GM19239 (cell line): ENCODE results near the gene TFAP2B.

Experiments used
- DNase-seq: peaks from one replicate; pipeline ENCODE4 v3.0.0; 2011; ENCODE audit warnings: low spot score; ENCODE audit not compliant: insufficient read length
- FAIRE-seq: peaks from 2 replicates; lab custom pipeline; 2011; peaks lifted over from hg19 to GRCh38; lab: Jason Lieb, UNC

TFAP2B gene

GRCh38 chr6:50818673-50819072 is at the start of gene TFAP2B:
TFAP2B (plus strand) TSS chr6:50818871; CDS start chr6:50818892, 21 bp downstream.
- DNase-seq: no peak
- no peak for FAIRE-seq

GRCh38 chr6:50778696-50779095 is 40.0 kb upstream of the TFAP2B start:
- DNase-seq: no peak

DNA sequence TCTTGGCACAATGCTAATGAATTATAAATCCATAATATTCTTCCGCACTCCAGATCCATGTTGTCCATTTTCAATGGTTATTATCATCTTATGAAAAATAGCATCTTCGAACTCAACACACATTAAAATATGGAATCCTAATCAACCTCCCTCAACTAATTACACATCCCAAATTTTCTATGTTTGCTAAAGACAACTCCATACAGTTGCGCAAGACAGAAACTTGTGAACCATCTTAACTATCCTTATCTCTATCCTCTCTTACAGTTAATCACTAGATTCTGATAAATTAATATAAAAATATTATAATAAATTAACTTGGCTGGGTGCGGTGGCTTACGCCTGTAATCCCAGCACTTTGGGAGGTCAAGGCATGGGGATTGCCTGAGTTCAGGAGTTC is 38.3 kb upstream of the TFAP2B start:
- DNase-seq (no peak), FAIRE-seq (no peak)

More at GRCh38 chr6:50778696-50779095, 40.0 kb upstream of the TFAP2B start:
- no peak for FAIRE-seq

DNA sequence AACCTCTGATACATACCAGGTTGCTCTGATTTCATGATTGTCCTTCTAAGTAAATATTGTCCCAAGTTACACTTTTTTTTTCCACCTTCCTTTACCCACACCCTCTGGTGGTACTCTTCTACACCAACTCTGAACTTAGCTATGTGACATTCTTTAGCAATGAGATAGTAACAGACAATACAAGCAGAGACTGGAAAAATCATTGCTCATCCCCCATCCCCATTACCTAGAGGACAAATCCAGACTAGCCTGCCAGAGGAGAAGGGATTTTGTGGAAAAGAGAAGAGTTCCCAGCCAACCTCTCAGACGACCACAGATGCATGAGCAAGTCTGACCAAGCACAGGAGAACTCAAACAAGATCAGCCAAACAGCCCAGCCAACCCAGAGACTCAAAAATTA is 32.8 kb upstream of the TFAP2B start:
- DNase-seq (no peak), FAIRE-seq (no peak)

GRCh38 chr6:50791900-50792508 is 26.7 kb upstream of the TFAP2B start:
- DNase-seq (peak; percentile 12), FAIRE-seq (peak; percentile 76)

DNA sequence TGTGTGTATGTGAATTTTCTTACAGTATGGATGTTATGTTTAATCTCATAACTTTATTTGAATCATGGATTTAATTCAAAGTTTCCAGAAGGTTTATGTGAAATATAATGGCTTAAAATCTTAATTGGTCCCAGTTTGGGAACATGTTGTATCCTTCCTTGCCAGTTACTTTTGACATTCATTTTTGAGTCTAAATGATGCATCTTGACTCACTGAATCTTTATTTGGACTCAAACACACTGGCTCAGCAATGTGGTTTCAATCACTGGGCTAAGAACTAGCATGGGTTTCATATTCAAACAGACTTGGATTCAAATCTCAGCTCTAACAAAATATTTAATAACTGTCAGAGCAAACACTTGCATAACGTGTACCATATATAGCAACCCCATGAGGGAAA is 25.9 kb upstream of the TFAP2B start:
- no peak for FAIRE-seq
- no peak for DNase-seq

DNA sequence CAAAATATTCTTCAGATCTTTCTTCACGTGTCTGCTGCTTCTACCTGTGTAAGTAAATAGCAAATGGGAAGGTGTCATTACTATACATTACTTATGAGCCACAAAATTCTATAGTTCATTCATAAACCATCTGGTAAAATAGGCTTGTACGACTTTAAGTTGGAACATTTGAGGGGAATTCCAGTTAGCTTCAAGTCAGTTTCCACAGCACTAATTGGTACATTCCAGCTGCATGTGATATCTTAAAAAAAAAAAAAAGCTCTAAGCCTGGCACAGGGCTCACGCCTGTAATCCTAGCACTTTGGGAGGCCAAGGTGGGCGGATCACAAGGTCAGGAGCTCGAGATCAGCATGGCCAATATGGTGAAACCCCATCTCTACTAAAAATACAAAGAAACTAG is 23.1 kb upstream of the TFAP2B start:
- FAIRE-seq (no peak), DNase-seq (no peak)

- FAIRE-seq: no peak
- no peak for DNase-seq
These were observed 14.4 kb upstream of the TFAP2B start for GRCh38 chr6:50804283-50804682.

DNA sequence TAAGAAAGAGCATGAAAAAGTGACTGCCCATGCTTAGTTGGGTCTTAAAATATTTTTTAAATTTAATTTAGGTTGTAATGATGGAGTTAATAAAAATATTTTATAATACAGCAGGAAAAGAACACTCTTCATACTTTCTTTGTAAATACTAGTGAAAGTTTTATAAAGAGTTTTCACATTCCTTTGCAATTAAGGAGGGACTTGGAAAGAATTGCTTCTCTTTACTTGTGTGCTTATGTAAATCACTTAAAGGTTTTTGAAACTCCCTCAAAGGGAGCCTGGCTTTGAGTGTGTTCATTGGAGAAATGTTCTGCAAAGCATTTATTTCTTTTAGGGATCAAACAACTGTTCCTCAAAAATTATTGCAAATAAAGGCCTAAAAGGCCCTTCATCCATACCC is 11.6 kb upstream of the TFAP2B start:
- FAIRE-seq (no peak), DNase-seq (no peak)

DNA sequence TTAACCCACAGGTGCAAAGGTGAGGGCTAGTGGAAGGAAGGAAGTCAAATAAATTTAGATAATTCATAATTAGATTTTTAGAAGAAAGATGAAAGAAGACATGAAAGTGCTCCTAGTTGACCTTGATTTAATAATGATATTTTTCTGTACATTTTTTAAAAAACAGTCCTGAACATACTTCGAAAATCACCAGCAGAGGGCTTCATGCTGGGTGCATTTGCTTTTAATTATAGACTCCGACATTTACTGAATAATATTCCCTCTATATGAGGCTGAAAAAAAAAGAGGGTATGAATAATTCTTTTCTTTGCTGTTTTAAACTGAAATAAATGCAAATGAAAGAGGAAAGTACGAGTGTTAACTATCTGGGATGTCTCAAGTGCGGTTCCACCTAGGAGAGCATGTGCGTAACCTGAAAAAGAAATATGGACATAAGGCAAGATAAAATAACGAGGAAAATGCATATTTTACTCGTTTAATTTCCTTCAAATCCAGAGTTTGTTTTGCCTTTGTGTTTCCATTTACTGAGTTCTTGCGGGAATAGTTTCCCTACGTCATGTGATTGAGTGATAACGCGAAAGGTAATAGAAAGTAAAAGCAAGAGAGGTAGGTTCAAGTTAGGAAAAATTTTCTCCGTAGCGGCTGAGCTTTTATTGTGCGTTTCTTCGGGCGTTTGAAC is 3.1 kb upstream of the TFAP2B start:
- no peak for FAIRE-seq
- DNase-seq: no peak

DNA sequence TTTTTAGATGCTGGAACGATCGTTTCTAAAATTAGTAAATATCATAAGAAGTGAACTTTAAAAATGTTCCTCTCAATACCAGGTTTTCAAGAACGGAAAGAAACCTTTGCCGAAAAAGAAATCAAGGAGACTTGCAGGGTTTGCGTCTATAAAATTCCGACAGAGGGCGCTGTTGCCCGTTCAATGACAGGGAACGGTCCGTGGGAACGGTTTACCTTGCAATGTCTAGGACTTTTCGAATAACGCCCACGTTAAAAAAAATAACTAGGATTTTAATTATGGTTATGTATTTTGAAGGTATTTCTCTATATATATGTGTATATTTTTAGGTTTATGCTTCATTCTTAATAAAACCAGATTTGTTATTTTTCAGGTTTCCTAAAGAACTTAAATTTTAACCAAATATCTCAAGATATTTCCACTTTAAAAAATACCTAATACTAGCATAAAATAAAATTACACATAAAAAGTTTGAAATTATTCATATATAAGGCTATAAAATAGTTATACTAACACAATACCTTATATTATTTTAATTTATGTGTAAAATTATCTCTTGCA is 2.5 kb upstream of the TFAP2B start:
- FAIRE-seq: peak; percentile 93
- peak; percentile 54 for DNase-seq

DNA sequence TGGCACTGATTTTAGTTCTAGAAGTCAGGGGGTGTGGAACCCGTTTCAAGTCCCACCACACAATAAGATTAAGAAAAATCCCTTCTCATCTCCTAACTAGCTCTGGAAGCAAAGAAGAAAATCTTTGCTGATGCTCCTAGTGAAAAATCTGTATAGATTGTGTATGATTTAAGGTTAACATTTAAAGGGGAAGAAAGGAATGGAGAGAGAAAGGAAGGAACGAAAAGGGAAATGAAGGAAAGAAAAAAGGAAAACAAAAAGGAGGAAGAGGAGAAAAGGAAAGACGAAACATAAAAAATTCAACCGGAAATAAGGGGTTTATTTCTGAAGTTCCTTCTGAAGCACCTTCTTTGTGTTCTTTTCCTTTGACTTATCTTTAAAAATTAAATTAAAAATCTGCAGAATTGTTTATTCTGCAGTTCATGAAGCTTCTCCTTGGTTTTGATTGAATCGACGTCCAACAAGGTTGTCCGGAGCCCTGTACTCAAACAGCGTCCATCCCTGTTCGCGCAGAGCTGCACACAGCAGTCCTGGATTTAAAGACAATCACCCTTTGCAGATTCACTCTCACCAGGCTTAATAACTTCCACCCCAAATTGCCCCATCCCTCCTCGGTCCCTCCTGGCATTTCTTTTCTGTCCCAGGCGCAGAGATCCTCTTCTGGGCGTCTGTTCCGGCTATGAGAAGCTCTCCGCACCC is 1.6 kb upstream of the TFAP2B start:
- FAIRE-seq: no peak

GRCh38 chr6:50817646-50817950 is 1.1 kb upstream of the TFAP2B start:
- no peak for FAIRE-seq
- no peak for DNase-seq

More for the DNA sequence above, 1.6 kb upstream of the TFAP2B start:
- DNase-seq: no peak

- FAIRE-seq: no peak
- DNase-seq: no peak
These were observed 651 bp upstream of the TFAP2B start for GRCh38 chr6:50818020-50818419.

DNA sequence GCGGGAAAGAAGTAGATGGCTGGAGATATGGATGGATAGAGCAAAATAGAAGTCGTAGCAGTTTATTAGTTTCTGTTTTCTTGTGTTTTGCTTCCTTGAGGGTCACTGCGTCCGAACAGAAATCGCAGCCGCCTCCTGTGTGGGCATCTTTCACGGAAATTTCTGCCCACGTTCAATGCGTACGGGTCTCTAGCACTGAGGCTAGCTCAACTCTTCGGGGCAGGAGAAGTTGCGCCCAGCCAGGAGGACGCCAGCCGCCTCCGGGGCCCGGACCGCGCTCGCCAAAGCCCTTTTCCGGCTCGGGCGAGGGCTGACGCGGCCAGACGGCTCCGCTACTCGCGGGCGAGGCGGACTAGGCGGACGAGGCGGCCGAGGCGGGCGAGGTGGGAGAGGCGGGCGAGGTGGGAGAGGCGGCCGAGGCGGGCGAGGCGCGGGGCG is 814 bp downstream of the TFAP2B start:
- FAIRE-seq (no peak), DNase-seq (no peak)

DNA sequence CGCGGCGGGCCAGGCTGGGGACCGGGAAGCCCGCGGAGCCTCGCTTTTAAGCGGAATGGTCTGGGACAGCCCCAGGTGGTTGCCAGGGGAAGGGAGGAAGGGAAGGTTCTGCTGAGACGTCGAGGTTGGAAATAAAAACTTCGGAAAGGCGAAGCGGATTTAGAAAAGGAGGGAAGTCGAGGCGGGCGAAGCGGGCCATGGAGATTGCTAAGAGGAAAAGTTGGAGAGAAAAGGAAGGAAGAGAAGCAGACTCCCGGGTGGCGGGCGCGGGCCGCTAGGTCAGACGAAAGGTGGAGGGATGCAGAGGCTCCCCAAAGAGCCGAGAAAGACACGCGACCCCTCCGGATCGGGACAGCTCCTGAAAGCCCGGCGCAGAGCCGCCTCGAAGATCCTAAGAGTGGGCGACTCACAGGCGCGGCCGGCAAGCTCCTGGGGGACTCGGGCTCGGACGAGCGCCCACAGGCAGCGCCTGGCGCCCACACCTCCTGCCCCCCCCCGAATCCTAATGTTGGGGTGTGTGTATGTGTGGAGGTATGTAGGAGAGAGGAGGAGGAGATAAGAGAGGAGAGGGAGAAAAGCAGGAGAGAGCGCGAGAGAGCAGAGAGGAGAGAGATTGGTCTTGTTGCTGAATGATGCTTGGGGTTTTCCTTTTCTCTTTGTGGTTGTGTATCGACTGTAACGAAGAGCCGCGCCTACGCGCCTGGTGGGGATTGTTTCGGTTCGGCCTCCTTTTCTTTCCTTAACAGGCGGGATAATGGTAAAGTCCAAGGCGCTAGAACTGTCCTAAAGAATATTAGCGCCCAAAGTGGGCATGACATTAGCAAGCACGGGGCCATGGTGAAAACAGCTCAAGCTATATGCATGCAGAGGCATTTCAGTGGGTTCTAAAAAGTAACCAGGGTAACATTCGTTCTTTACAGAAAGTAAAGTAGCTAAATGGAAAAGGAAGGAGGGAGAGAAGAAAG is 1.5 kb downstream of the TFAP2B start:
- DNase-seq (no peak), FAIRE-seq (no peak)

DNA sequence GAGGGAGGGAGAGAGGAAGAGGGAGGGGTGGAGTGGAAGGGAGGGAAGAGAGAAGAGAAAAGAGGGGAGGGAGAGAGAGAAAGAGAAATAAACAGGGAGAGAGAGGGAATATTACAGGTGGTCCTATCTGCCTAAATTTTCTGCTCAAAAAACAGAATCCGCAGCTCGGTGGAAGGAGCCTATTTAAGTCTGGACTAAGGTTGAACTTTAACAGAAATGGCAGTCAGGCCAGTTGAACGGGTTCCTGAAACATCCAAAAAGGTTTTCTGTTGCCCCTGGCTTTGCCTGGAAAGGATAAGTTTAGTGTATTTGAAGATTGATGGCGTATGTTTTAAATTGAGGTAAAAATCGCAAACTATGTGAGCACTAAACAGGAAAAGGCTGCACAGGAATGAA is 2.2 kb downstream of the TFAP2B start:
- DNase-seq (no peak), FAIRE-seq (no peak)

DNA sequence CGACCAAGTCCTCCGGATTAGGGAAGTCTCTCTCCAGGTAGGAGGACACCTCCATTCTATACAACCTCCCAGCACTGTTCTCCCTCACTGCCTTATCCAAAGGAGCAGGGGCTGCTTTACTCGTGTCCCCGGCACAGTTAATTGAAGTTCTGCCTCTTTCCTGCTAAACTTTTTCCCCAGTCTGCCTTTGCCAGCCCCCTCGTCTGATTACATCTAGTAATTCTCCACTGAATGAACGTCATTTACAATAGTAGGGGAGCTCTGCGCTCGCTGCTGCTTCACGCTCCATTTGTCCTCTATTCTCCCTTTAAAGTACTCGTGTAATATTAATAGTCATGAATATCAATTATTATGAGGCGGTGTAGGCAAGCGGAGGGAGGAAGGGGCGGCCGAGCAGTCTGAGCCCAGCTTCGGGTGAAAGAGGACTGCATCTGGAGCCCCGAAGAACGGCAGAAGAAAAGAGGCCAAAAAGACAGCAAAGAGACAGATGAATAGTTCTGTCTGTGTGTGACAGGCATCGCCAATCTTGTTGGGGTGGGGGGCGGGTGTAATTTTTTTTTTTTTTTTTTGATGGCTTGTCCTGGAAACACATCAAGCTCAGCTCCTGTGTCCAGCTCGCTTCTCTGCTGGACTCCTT is 2.9 kb downstream of the TFAP2B start:
- FAIRE-seq (no peak), DNase-seq (no peak)

GRCh38 chr6:50822078-50822476 is 3.4 kb downstream of the TFAP2B start:
- FAIRE-seq (no peak), DNase-seq (no peak)
